Measurements from ENCODE around the gene PCDHGA11.
"Not testable (repeated sequence)": the region's sequence is repeated elsewhere in the genome, so short reads cannot be mapped to it uniquely, and the experiment has no call there.

PCDHGA11 gene

GRCh38 chr5:141399555-141400258 is 21.1 kb upstream of the PCDHGA11 start:
- DNase-seq: no peak

GRCh38 chr5:141402553-141403243 is 18.2 kb upstream of the PCDHGA11 start, which contains the start of gene PCDHGA9:
PCDHGA9 (plus strand) TSS chr5:141402778; CDS start chr5:141402953, 175 bp downstream.
- DNase-seq: no peak

- DNase-seq: no peak
Observed at GRCh38 chr5:141403387-141403786, 17.5 kb upstream of the PCDHGA11 start.

GRCh38 chr5:141407790-141408505 is 12.9 kb upstream of the PCDHGA11 start, which contains the start of gene PCDHGB6:
PCDHGB6 (plus strand) TSS chr5:141408021; CDS start chr5:141408203, 182 bp downstream.
- not testable (repeated sequence) for DNase-seq

- DNase-seq: no peak
Observed at GRCh38 chr5:141409598-141410306, 11.1 kb upstream of the PCDHGA11 start.

- DNase-seq: no peak
Observed at GRCh38 chr5:141411575-141411974, 9.3 kb upstream of the PCDHGA11 start.

GRCh38 chr5:141412854-141413539 is 7.9 kb upstream of the PCDHGA11 start, which contains the start of gene PCDHGA10:
PCDHGA10 (plus strand) TSS chr5:141412987; CDS start chr5:141413176, 189 bp downstream.
- DNase-seq: no peak

GRCh38 chr5:141413540-141414069 is 7.2 kb upstream of the PCDHGA11 start:
- no peak for DNase-seq

GRCh38 chr5:141414548-141415274 is 6.1 kb upstream of the PCDHGA11 start:
- DNase-seq: not testable (repeated sequence)

GRCh38 chr5:141415275-141415618 is 5.6 kb upstream of the PCDHGA11 start:
- not testable (repeated sequence) for DNase-seq

- DNase-seq: not testable (repeated sequence)
Observed at GRCh38 chr5:141417494-141418172, 3.2 kb upstream of the PCDHGA11 start, which contains the start of gene PCDHGB7. PCDHGB7 (plus strand) TSS chr5:141417677; CDS start chr5:141417860, 183 bp downstream.

- DNase-seq: no peak
Observed at GRCh38 chr5:141419074-141419880, 1.6 kb upstream of the PCDHGA11 start.

- DNase-seq: no peak
Observed at GRCh38 chr5:141421489-141421855, 621 bp downstream of the PCDHGA11 start.

- no peak for DNase-seq
Observed at GRCh38 chr5:141422742-141423291, 2.0 kb downstream of the PCDHGA11 start.

- no peak for DNase-seq
Observed at GRCh38 chr5:141427783-141428426, 7.1 kb downstream of the PCDHGA11 start.

- DNase-seq: no peak
Observed at GRCh38 chr5:141430332-141431113, 9.7 kb downstream of the PCDHGA11 start, which contains the start of gene PCDHGA12. PCDHGA12 (plus strand) TSS chr5:141430507; CDS start chr5:141430760, 253 bp downstream.

GRCh38 chr5:141431286-141431685 is 10.4 kb downstream of the PCDHGA11 start:
- no peak for DNase-seq

GRCh38 chr5:141432308-141432707 is 11.5 kb downstream of the PCDHGA11 start:
- DNase-seq: not testable (repeated sequence)

Data from cortex of kidney (tissue), 1 donor.